Hepatocyte (in vitro differentiated cells): Measurements from ENCODE around the gene ZNF446.

Experiments
- EZH2phosphoT487 ChIP-seq: fragments of 200-600 bp; sonication (generic); IDR thresholded peaks from one replicate; pipeline ENCODE4 v1.6.1; 2018; ENCODE audit warnings: antibody characterized with exemption, mild to moderate bottlenecking, low read depth, moderate library complexity; ENCODE audit not compliant: unreplicated experiment, severe bottlenecking
- TF ChIP-seq, protein P1 (sequence below): fragments of 200-600 bp; sonication (generic); IDR thresholded peaks from 2 replicates; pipeline ENCODE4 v1.5.1; 2016; ENCODE audit warnings: antibody characterized with exemption, mild to moderate bottlenecking; ENCODE audit not compliant: poor library complexity

DNA sequence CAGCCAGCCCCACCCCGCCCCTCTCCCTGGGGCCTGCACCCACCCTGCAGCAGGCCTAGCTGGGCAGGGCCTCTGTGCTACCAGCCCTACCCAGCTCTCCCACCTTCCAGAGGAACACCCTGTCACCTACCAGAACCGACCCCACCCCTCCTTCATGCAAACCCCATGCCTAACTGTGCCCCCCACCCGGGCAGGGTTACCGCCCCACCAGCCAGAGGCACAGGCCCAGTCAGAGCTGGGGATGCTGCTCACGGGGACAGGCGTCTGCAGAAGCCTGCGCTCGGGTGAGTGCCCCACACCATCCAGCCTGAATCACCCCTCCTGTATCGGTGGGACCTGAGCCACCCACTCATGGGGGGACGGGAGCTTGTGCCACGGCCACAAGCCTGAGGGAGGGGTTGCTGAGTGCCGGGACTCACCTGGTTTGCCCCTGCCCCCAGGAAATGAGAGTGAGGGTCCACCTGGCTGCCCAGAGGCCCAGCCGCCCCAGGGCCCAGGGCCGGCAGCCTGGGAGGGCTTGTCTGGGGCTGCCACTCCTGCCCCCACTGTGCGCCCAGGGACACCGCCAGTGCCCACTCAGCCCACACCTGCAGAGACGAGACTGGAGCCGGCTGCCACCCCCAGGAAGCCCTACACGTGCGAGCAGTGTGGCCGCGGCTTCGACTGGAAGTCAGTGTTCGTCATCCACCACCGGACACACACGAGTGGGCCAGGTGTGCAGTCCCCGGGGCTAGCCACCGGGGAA lies 3.8 kb downstream of the ZNF446 start:
- TF ChIP-seq, protein P1, sequence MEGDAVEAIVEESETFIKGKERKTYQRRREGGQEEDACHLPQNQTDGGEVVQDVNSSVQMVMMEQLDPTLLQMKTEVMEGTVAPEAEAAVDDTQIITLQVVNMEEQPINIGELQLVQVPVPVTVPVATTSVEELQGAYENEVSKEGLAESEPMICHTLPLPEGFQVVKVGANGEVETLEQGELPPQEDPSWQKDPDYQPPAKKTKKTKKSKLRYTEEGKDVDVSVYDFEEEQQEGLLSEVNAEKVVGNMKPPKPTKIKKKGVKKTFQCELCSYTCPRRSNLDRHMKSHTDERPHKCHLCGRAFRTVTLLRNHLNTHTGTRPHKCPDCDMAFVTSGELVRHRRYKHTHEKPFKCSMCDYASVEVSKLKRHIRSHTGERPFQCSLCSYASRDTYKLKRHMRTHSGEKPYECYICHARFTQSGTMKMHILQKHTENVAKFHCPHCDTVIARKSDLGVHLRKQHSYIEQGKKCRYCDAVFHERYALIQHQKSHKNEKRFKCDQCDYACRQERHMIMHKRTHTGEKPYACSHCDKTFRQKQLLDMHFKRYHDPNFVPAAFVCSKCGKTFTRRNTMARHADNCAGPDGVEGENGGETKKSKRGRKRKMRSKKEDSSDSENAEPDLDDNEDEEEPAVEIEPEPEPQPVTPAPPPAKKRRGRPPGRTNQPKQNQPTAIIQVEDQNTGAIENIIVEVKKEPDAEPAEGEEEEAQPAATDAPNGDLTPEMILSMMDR: no peak
- no peak for TF ChIP-seq EZH2phosphoT487
